Neutrophil (primary cell): ENCODE data around the gene USP33.
"Not testable (repeated sequence)": the region's sequence is repeated elsewhere in the genome, so short reads cannot be mapped to it uniquely, and the experiment has no call there.

Experiments
- H3K27ac ChIP-seq: fragments of 200-600 bp; sonication (generic); 2 replicates; pipeline ENCODE4 v1.5.1; 2016; ENCODE audit warnings: mild to moderate bottlenecking, moderate library complexity
- H3K27me3 ChIP-seq: fragments of 200-600 bp; sonication (generic); 2 replicates; pipeline ENCODE4 v1.6.0; 2016; ENCODE audit warnings: mild to moderate bottlenecking
- H3K36me3 ChIP-seq: fragments of 200-600 bp; sonication (generic); 2 replicates; pipeline ENCODE4 v1.5.1; 2017
- H3K4me1 ChIP-seq, 2 experiments: fragments of 200-600 bp in 1 of 2; sonication (generic) in 1 of 2; 1 replicate in 1 of 2; 2 replicates in 1 of 2; pipeline versions ENCODE4 v1.5.1 to v1.6.1; 2013 to 2016; ENCODE audit warnings: low read depth in 1 of 2, low read length in 1 of 2, mild to moderate bottlenecking in 1 of 2, moderate library complexity in 1 of 2; ENCODE audit not compliant: control insufficient read depth in 1 of 2, insufficient read depth in 1 of 2
- H3K4me3 ChIP-seq, 2 experiments: fragments of 200-600 bp in 1 of 2; sonication (generic) in 1 of 2; 1 replicate in 1 of 2; 2 replicates in 1 of 2; pipeline ENCODE4 v1.5.1; 2013 to 2016; ENCODE audit warnings: low read depth in 1 of 2, low read length in 1 of 2, mild to moderate bottlenecking in 1 of 2, moderate library complexity in 1 of 2
- H3K9me3 ChIP-seq: fragments of 200-600 bp; sonication (generic); 2 replicates; pipeline ENCODE4 v1.5.1; 2016
- CTCF ChIP-seq: fragments of 200-600 bp; sonication (generic); IDR thresholded peaks from 2 replicates; pipeline ENCODE4 v1.5.1; 2016; ENCODE audit warnings: antibody characterized with exemption

USP33 gene

GRCh38 chr1:77756052-77756754 is 3.4 kb downstream of the USP33 start:
- no peak for TF ChIP-seq CTCF
- H3K27me3 ChIP-seq: no peaks in the 10 kb centered on the region
- H3K9me3 ChIP-seq: no peaks in the 10 kb centered on the region
- peaks cover 29 to 33% of the 10 kb centered on the region in 2 experiments for H3K4me1 ChIP-seq
- no peaks in the 10 kb centered on the region for H3K36me3 ChIP-seq
- no peak overlapping the region for H3K4me3 ChIP-seq
- peak overlapping the region; percentile 44 for H3K27ac ChIP-seq

DNA sequence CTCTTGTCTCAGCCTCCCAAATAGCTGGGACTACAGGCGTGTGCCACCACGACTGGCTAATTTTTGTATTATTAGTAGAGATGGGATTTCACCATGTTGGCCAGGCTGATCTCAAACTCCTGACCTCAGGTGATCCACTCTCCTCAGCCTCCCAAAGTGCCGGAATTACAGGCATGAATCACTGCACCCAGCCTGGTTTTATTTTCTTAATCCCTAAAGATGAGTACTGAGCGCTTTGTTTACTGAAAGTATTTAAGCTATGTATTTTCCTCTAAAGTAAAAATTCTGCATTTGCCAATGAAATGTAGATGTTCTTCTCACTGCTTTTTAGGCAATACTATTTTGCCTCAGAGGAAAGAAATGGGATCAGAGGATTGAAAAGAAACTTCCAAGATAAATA is 10.2 kb downstream of the USP33 start:
- H3K36me3 ChIP-seq, H3K27ac ChIP-seq, H3K4me1 ChIP-seq, H3K27me3 ChIP-seq, H3K9me3 ChIP-seq, H3K4me3 ChIP-seq: not testable (repeated sequence)

GRCh38 chr1:77744576-77744975 is 15.1 kb downstream of the USP33 start:
- Histone ChIP-seq H3K4me3 (no peak overlapping the region), H3K27ac (no peak overlapping the region), H3K9me3 (no peaks in the 10 kb centered on the region), H3K36me3 (peaks cover 10% of the 10 kb centered on the region), H3K27me3 (no peaks in the 10 kb centered on the region), H3K4me1 (no peaks in the 10 kb centered on the region)
- no peak for TF ChIP-seq CTCF

- H3K9me3 ChIP-seq: no peaks in the 10 kb centered on the region
- TF ChIP-seq CTCF: no peak
Observed at GRCh38 chr1:77742011-77742555, 17.6 kb downstream of the USP33 start.

GRCh38 chr1:77741316-77741715 is 18.3 kb downstream of the USP33 start:
- Histone ChIP-seq H3K4me1 (no peaks in the 10 kb centered on the region), H3K27ac (no peak overlapping the region), H3K27me3 (no peaks in the 10 kb centered on the region), H3K9me3 (no peaks in the 10 kb centered on the region), H3K36me3 (peaks cover 35% of the 10 kb centered on the region), H3K4me3 (no peak overlapping the region)
- TF ChIP-seq CTCF: no peak

More at GRCh38 chr1:77742011-77742555, 17.6 kb downstream of the USP33 start:
- Histone ChIP-seq H3K27ac (no peak overlapping the region), H3K36me3 (peaks cover 30% of the 10 kb centered on the region), H3K27me3 (no peaks in the 10 kb centered on the region), H3K4me3 (no peak overlapping the region), H3K4me1 (no peaks in the 10 kb centered on the region)

DNA sequence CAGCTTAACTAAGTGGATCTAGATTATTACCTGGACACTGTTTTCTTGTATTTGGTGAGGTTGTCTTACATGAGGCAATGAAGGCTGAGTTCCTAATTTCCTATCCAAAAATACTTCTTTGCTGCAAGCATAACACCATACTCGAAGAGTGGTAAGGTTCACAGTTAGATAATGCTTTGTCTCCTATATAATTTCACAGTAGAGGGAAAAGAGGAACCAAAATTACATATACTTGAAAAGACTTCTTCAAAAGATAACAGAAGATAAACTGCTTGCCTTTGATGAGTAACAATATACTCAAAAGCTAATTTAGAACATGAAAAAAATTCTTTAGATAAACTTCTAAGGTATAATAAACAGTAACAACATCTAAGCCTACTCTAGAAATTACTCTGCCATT is 20.4 kb downstream of the USP33 start:
- no peak overlapping the region for H3K4me3 ChIP-seq
- no peaks in the 10 kb centered on the region for H3K4me1 ChIP-seq
- H3K27ac ChIP-seq: no peak overlapping the region
- no peaks in the 10 kb centered on the region for H3K27me3 ChIP-seq
- peaks cover 36% of the 10 kb centered on the region for H3K36me3 ChIP-seq
- no peaks in the 10 kb centered on the region for H3K9me3 ChIP-seq
- no peak for TF ChIP-seq CTCF
